ENCODE data around the gene BRPF1.
"Not testable (repeated sequence)": the region's sequence is repeated elsewhere in the genome, so short reads cannot be mapped to it uniquely, and the experiment has no call there.

The BRPF1 gene

GRCh38 chr3:9769426-9770275, 38.1 kb downstream of the BRPF1 start, which contains the start of gene CAMK1:
Gene CAMK1 (minus strand): TSS chr3:9769947. CDS start chr3:9767749, 2,198 bp downstream.
- peak; percentile 52 for DNase-seq

GRCh38 chr3:9770276-9770812, 38.8 kb downstream of the BRPF1 start:
- DNase-seq: no peak

- DNase-seq: not testable (repeated sequence)
These were observed 39.5 kb downstream of the BRPF1 start for GRCh38 chr3:9771007-9771406.

- no peak for DNase-seq
These were observed 45.6 kb downstream of the BRPF1 start for GRCh38 chr3:9776896-9777693.

- no peak for DNase-seq
These were observed 46.1 kb downstream of the BRPF1 start for GRCh38 chr3:9777694-9778021.

GRCh38 chr3:9778143-9779074, 46.9 kb downstream of the BRPF1 start:
- no peak for DNase-seq

- DNase-seq: no peak
These were observed 47.6 kb downstream of the BRPF1 start for GRCh38 chr3:9779075-9779593.

GRCh38 chr3:9779721-9780457, 48.4 kb downstream of the BRPF1 start:
- DNase-seq: no peak

GRCh38 chr3:9780458-9780812, 48.9 kb downstream of the BRPF1 start:
- no peak for DNase-seq

- DNase-seq: no peak
These were observed 49.4 kb downstream of the BRPF1 start for GRCh38 chr3:9780910-9781309.

GRCh38 chr3:9781551-9781950, 50.0 kb downstream of the BRPF1 start:
- DNase-seq: no peak

- no peak for DNase-seq
These were observed 50.6 kb downstream of the BRPF1 start for GRCh38 chr3:9781978-9782603.

GRCh38 chr3:9782770-9783169, 51.2 kb downstream of the BRPF1 start:
- no peak for DNase-seq

- DNase-seq: no peak
These were observed 52.4 kb downstream of the BRPF1 start for GRCh38 chr3:9783954-9784353.

GRCh38 chr3:9784965-9785364, 53.4 kb downstream of the BRPF1 start:
- no peak for DNase-seq

- DNase-seq: no peak
These were observed 54.1 kb downstream of the BRPF1 start for GRCh38 chr3:9785602-9786001.

- DNase-seq: no peak
These were observed 54.7 kb downstream of the BRPF1 start for GRCh38 chr3:9786209-9786739.

- DNase-seq: no peak
These were observed 55.5 kb downstream of the BRPF1 start for GRCh38 chr3:9786825-9787669.

GRCh38 chr3:9787714-9788113, 56.2 kb downstream of the BRPF1 start:
- DNase-seq: no peak

GRCh38 chr3:9791127-9791526, 59.6 kb downstream of the BRPF1 start:
- no peak for DNase-seq

Data from activated CD4-positive, alpha-beta T cell treated with anti-CD3 and anti-CD28 coated beads, Interleukin-2, amount 50 U/mL, for 1 hour (primary cell).